ENCODE data around the gene LRMDA.
A peak's percentile ranks its signal among the peaks of the same experiment; 100 is the strongest.

LRMDA gene

GRCh38 chr10:76270464-76270863, 839.0 kb downstream of the LRMDA start:
- DNase-seq (ENCODE audit: low spot score): no peak

DNA sequence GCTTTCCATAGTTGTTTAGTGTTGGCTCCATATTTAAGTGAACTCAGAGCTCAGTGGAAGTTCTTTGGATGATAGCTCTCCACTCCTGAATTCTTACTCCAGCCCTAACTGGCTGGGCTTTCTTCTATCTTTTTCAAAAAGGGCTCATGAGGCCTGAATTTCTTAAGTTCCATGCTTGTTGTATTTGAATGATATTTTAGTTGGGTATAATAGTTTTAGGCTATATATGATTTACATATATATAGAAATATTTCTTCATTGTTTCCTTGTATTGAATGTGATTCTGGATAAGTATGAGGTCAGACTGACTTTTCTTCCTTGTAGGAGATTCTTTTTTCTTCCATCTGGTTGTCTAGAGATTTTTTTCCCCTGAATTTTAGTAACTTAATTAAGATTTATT, 843.5 kb downstream of the LRMDA start:
- no peak for DNase-seq (ENCODE audit: low spot score)

DNA sequence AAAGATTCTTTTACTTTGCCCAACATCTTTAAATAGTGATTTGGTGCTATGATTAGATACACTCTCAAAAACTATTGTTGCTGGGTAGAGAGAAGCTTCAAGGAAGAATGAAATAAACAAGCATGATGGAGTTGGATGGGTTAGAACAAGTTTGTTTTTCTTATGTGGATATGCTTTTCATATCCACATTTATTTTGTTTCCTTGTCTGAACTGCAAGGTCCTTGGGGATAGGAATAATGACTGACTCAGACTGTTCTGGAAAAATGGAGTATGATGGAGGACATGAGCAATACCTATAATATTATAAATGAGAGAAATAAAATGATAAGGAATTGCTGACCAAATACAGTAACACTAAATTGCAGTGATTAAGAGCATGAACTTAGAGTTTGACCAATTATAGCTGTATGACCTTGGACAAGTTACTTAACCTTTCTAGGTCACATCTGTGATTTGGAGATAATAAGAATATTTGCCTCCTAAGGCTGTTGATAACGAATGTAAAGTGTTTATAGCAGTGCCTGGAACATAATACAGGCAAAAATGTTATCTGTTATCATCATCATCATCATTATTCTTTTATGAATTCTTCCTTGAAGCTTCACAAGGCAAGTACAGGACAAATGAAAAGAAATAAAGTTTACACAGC, 847.5 kb downstream of the LRMDA start:
- no peak for DNase-seq (ENCODE audit: low spot score)

DNA sequence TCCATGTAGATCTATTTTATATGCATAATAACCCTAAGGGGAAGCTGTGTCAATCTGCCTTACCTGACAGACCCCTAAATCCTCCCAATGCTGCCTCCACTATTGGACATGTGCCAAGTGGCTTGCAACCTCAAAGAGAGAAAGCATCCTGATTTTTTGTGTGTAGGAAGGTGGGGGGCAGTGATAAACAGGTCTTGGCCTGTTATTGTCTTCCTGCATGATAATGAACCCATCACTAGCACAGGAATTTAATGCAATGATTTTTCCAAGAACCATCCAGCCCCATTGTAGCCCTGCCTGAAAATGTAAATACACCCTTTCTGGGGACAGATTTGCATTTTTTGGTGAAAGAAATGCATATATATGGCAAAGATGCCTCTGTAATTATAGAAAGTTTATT, 850.2 kb downstream of the LRMDA start:
- DNase-seq (ENCODE audit: low spot score): no peak

- DNase-seq (ENCODE audit: low spot score): no peak
Measured at GRCh38 chr10:76282061-76283025, 850.9 kb downstream of the LRMDA start.

DNA sequence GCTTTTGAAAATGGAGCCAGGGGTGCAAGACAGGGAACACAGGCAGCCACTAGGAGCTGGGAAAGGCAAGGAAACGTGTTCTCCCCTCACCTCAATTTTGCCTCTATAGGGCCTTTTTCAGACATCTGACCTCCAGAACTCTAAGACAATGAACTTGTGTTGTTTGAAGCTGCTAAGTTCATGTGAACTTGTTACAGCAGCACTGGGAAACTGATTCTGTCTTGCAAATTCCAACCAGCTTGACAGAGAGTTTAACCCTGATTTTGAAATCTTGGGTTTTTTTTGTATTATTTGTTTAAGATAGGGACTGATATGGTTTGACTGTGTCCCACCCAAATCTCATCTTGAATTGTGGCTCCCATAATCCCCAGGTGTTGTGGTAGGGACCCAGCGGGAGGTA, 852.9 kb downstream of the LRMDA start:
- DNase-seq (ENCODE audit: low spot score): no peak

GRCh38 chr10:76285012-76285411, 853.6 kb downstream of the LRMDA start:
- no peak for DNase-seq (ENCODE audit: low spot score)

GRCh38 chr10:76285515-76285914, 854.1 kb downstream of the LRMDA start:
- DNase-seq (ENCODE audit: low spot score): no peak

DNA sequence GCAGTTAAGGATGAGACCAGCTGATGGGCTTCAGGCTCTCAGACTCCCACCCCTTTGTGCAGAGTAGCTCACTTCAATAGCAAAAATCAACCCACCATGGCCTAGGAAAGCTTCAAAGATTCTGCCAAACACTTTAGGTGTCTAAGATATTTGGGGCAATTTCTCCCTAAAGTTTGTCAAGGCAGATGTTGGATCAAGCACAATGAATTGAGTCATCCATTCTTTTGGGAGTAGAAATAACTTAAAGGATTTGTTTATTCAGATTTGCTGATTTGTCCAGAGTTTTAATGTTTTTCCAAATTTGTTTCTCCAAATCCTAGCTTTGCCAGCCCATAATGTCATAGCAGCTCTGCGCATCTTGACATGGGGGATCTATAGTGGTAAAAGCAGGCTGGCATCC, 855.1 kb downstream of the LRMDA start:
- no peak for DNase-seq (ENCODE audit: low spot score)

GRCh38 chr10:76287856-76288255, 856.4 kb downstream of the LRMDA start:
- DNase-seq (ENCODE audit: low spot score): no peak

GRCh38 chr10:76291175-76291574, 859.8 kb downstream of the LRMDA start:
- no peak for DNase-seq (ENCODE audit: low spot score)

DNA sequence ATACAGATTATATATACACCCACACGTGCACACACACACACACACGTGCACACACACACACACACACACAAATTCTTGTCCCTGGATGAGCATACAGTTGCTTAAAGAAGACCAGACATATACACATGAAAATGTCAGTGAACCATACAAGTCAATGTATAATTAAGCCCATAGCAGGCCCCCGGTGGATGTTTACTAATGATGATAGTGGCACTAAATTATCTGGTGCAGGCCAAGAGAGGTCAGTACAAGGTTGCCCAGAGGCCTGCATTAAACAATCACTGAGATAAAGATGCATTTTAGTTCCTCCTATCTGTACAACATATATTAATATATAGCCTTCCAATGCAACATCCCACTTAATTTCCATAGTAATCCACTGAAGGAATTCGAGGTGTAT, 860.5 kb downstream of the LRMDA start:
- no peak for DNase-seq (ENCODE audit: low spot score)

DNA sequence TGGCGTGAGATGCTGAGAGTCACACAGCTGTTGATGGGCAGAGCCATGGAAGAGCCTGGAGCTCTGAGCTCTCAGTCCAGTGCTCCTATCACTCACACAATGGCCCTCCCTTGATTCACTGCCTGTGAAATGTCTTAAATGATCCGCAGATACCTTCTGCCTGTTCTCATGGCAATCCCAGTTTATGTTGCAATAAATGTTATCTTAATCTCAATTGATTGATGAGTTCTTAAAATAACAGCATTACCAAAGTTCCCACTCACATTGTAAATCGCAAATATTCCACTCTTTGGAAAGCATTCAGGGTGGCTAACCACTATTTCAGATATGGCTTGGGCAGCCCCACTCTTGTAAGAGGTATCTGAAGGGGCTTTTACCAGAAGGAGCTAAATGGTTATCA, 865.5 kb downstream of the LRMDA start:
- DNase-seq (ENCODE audit: low spot score): no peak

GRCh38 chr10:76297358-76297757, 865.9 kb downstream of the LRMDA start:
- no peak for DNase-seq (ENCODE audit: low spot score)

DNA sequence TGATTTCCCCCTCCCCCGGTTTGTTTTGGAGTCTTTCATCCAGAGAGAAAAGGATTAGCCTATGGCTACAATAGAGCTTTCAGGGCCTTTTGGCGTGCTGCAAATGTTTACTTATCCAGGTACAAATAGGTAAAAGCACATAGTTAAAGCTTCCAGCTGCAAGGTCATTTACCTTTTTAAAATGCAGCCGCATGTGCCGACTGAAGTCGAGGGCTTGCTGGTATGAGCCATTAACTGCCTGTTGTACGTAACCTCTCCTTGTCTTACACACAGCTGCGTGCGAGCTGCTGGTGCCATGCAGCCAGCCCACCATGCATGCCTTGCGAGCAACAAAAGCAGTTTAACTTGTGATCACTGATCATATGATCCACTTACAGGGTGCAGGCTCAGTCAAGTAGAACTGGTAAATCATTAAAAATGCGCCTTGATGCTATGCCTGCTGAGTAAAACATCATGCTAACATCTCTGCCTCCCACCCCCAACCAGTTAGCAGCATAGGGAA, 866.4 kb downstream of the LRMDA start:
- no peak for DNase-seq (ENCODE audit: low spot score)

- no peak for DNase-seq (ENCODE audit: low spot score)
Measured at GRCh38 chr10:76298329-76298728, 866.9 kb downstream of the LRMDA start.

GRCh38 chr10:76299501-76299900, 868.1 kb downstream of the LRMDA start:
- DNase-seq (ENCODE audit: low spot score): no peak

DNA sequence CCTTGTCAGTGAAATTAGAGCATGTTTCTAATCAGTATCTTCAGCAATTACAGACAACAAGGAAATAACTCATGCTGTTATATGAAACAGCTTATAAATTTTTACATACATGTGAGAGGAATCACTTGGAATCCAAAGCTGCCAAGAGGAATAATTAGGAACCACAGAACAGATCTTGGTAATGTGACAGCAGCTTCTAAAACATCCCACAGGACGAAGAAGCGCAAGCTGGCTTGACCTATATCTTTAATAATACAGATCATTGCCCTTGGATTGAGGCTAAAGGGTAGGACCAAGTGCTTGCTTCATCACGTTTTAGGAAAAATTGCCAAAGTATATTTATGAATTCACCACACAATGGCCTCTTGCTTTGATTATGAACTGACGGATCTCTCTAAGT, 869.8 kb downstream of the LRMDA start:
- DNase-seq (ENCODE audit: low spot score): no peak

DNA sequence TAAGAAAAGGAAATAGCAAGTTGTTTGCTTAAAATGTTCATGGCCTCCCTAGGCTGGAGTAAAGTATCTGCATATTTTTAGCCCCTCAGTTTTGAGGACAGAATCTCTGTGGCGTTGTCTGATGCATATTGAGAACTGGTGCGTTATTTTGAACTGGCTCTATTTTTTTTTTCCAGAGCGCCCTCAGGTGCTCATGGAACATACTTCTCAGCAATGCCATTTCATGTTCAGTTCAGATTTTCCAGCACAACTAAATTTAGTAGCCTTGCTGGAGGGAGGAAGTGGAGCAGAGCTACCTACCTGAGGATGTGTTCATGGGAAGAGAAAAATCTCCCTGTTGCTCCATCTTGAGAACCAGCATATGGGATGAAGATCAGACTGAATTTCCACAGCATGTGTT, 870.5 kb downstream of the LRMDA start:
- peak; percentile 41 for DNase-seq (ENCODE audit: low spot score)

DNA sequence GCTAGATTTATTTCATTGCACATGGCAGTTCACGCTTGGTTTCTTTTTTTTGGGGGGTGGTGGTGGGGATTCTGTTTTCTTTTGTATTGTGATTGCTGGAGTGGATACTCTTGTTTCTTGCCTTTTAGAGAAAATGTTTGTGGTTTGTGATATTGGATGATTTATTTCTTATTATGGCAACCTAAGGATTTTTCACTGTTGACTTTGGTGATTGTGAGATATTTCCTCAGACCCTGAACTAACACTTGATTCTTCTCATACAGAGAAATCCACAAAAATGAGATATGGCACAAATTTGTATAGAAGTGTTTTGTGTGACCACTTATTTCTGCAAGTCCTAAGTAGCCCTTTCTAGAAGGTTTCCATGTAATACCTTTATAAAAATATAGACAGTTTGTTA, 871.1 kb downstream of the LRMDA start:
- no peak for DNase-seq (ENCODE audit: low spot score)

DNA sequence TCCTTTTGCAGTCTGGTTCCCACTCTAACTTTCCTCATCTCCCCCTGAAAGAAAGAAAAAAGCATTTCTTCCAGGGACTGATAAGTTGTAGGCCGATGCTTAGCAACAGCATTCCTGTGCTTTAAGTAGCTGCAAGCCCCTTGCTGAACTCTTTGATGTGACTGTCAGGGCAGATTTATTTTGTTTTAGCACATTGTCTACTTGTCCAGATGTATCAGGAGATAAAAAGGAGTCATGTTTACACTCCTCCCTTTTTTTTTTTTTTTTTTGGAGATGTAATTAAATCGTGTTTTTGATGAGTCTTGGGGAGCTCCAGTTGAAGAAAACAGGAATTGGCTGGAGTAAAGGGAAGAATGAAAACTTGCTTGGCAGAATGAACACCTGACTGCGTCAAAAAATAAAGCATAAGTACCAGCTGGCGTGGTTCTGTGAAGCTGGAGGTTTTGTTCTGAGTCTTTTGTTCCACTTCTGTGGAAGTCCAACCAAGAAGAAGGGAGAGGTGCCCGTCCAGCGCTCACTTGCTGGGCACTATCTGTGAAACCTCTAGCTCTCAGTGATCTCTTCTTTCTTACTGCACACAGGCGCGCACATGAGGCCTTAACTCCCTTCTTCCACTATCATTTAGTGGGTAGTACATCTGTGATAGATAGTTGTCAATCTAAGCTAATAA, 871.7 kb downstream of the LRMDA start:
- peak; percentile 42 for DNase-seq (ENCODE audit: low spot score)

- peak; percentile 88 for DNase-seq (ENCODE audit: low spot score)
Measured at GRCh38 chr10:76303682-76304316, 872.4 kb downstream of the LRMDA start.

All from SW480 (cell line).